ENCODE results near the gene RPS27L.

Gene RPS27L

DNA sequence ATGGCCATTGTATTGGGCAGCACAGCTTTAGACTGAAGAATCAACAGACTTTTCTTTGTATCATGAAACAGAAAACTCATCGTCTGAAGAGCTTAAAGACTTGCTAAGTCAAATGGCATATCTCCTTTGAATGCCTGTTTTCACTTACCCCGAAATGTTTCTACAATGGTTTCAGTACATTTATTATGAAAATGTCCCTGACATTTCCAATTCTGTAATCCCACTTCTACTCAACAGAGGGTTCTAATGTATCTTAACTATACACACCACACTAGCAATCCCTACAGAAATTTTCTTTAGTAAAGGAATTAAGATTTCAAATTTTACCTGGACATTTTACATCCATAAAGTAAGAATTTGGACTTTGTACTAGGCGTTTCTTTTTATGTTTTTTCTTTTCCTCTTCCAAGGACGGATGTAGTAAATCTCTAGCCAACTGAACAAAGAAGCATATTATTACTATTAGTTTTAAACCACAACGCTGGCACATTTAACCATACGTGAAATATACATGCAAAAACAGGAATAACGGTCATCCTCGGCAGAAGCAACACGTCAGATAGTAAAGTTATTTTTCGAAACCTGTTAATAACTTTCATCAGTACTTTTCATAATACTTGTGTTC lies 1.1 kb downstream of the RPS27L start:
- intact Hi-C loops (cut with DNase I): loop anchor here (2.0 kb wide), 1 partner anchor 33 kb away; the partner anchor contains the start of gene RAB8B
- peak in 1 of 42 donors; percentile 10 for DNase-seq

DNA sequence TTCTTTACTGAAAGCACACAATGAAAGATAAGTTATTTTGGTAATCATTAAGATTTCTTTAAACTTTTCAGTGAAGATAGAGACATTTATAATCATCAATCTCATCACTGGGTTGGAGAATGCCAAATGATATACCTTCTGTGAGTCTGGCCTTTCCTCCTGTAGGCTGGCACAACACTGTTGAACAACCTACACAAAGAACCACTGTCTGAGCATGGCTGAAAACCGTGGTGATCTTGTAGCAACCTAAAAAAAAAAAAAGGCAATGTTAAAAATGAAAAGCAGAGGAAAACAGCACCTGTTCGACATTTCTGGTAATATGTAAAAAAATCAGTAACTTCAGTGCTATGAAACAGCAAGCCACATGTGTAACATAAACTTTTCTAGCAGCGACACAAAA lies 1.8 kb downstream of the RPS27L start:
- intact Hi-C loops (cut with DNase I): no loop called here
- DNase-seq: no peak

DNA sequence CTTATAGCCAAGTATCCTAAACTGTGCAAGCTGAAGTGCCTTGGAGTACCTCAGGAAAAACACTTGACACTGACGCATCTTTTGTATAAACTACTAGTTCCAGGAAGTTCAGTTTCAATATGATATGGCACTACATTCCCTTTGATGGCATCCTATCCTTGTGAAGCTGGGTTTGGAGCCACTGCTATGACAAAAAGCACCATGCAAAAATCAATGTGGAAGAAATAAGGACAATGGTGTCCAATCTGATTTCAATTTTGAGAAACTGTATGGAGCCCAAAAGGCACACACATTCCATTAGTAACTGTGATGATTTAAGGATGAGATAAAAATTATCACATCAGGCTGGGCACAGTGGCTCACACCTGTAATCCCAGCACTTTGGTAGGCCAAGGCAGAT lies 5.6 kb downstream of the RPS27L start:
- intact Hi-C loops (cut with DNase I): no loop called here
- DNase-seq: no peak

DNA sequence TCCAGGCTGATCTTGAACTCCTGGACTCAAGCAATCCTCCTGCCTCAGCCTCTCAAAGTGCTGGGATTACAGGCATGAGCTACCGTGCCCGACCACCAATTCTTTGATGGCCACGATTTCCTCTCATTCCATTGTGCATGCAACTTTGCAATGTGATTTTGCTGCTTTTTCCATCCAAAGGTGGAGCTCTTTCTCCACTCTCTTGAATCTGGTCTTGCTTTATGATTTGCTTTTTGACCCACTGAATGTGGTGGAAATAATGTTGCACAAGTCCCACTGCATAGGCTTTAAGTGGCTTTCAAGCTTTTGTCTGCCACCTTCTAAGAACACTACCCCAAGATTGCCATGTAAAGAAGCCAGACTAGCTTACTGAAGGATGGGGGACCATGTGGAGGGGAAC lies 10.6 kb downstream of the RPS27L start:
- intact Hi-C loops (cut with DNase I): no loop called here
- no peak for DNase-seq

DNA sequence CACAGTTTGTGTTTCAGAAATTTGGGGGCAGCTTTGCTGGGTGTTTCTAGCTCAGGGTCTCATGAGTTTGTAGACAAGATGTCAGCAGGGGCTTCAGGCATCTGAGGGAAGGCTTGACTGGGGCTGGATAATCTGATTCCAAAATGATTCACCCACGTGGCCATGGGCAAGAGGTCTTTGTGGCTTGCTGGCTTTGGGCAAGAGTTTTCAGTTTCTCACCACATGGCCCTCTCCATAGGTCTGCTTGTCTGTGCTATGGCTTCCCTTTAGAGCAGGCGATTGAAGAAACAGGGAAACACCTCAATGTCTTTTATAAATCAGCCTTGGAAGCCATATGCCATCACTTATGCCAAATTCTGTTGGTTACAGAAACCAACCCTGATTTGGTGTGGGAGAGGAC lies 11.9 kb downstream of the RPS27L start:
- intact Hi-C loops (cut with DNase I): no loop called here
- no peak for DNase-seq

DNA sequence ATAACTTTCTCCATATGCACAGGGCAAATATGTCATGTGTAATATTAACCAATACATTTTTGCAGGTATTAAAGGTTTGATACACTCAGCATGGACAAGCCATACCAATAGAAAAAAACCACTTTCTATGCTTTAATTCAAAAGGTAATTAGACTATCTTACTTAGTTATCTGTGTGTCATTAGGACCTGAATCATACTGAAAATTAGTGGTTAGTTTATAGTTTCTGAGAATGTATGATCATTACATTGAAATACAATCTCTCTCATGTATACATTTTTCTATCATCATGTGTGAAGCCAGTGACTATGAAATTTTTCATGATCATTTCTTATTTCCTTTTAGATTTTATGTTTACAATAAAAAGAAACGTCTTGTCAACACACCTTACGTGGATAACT lies 16.3 kb downstream of the RPS27L start:
- no peak for DNase-seq
- intact Hi-C loops (cut with DNase I): no loop called here

DNA sequence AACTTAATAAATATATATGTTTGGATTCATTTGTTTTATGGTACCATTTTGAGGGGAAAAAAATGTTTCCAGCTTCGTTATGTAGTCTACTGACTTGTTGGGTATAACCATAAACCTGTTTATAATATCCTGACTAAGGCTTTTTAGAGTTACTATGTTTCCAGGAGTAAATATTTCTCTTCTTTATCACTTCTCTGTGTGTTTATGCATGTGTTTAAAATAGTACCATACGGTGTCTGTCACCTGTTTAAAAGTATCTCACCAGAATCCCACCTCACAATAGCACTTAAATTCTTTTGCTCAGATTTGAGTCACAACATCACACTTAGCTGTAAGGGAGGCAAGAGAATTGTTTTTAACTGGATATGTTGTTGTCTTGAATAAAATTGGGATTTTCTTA lies 20.5 kb downstream of the RPS27L start:
- no peak for DNase-seq
- intact Hi-C loops (cut with DNase I): no loop called here

DNA sequence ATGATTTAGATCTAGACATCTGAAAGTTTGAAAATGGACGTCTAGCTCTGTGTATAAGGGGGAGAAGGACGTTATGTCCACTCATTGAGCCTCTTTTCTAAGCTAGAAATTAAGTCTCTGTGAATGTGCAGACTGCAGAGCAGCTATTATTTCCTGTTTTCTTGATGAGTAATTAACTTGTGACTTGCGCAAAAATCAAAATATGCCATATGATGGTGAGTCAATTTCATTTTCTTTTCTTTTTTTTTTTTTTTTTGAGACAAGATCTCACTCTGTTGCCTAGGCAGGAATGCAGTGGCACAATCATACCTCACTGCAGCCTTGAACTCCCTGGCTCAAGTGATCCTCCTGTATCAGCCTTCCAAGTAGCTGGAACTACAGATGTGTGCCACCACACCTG lies 21.5 kb downstream of the RPS27L start:
- intact Hi-C loops (cut with DNase I): no loop called here
- no peak for DNase-seq

DNA sequence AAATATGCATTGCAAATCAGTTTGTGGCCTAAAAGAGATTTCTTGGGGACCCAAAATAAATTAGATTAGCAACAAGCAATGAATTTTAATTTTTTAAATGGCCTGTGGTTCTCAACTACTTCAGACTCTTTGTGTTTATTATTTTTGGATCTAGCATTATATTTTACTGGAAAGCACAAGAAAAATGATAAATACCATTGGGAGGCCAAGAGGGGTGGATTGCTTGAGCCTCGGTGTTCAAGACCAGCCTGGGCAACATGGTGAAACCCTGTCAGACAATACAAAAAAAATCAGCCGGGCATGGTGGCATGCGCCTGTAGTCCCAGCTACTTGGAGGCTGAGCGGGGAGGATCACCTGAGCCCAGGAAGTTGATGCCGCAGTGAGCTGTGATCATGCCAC lies 22.0 kb downstream of the RPS27L start:
- intact Hi-C loops (cut with DNase I): no loop called here
- DNase-seq: no peak

DNA sequence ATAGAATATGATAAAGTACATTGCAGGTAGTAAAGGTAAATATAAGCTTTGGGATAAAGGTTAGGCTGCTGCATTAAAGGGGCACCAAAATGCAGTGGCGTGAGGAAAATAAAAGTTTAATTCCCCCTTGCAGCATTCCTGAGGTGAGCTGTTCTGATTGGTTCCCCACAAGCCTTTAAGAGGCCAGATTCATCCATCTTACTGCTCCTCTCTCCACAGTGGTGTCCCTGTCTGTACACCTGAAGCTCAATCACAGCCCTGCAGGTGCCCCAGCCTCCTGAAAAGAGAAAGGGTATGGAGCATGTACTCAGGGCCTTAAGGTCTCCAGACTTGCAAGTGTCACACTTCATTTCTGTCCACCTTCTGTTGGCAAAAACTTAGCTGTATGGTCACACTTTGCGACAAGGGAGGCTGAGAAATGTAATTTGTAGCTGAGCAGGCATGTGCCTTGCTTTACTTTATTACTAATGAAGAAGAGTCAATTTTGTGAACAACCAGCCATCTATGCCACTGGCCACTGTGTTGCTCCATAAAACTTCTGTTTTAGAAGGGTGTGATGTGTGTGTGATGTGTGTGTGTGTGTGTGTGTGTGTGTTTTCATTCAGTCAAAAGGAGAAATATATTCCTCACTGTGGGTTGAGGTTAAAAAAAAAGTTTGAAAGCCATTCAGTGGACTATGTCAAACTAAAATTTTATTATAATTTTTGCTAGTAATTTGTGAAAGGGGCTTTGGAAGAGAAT lies 22.9 kb downstream of the RPS27L start:
- intact Hi-C loops (cut with DNase I): no loop called here
- no peak for DNase-seq

DNA sequence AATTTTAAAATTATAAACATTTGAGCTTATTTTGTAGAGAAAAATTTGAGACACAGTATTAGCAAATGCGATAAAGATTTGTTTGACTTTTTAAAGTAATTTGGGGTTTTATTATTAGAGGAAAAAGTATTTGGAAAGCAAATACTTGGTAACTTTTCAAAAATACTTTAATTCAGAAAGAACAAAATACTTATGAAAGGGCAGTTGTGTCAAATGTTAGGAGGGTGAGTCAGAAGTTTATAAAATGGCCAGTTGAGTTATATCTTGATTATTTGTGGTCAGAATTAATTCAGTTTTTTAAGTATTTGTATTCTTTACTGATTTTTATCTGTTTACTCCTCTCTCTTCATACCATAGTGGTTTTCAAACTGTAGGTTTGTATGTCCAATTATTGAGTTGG lies 23.5 kb downstream of the RPS27L start:
- intact Hi-C loops (cut with DNase I): no loop called here
- no peak for DNase-seq

DNA sequence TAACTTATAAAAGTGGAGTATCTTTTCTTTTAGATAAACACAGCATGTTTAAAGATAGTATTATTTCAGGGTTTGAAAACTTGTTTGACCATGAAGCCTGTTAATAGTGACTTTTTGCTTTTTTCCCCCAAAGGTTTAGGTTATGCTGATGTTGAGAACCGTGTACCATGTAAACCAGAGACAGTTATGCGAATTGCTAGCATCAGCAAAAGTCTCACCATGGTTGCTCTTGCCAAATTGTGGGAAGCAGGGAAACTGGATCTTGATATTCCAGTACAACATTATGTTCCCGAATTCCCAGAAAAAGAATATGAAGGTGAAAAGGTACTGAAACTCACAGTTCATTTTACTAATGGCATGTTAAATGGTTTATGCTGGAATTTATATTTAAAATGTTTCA lies 30.6 kb downstream of the RPS27L start:
- intact Hi-C loops (cut with DNase I): no loop called here

DNA sequence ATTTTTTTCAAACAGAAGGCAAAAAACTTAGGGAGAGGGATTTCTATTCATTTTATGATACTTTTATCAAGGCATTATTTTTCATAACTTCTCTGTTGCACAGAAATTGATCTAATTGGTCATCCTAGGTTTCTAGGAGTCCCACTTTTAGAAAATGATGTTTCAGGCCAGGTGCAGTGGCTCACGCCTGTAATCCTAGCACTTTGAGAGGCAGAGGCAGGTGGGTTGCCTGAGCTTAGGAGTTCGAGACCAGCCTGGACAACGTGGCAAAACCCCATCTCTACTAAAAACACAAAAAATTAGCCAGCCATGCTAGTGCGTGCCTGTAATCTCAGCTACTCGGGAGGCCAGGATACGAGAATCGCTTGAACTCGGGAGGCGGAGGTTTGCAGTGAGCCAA lies 32.8 kb downstream of the RPS27L start:
- intact Hi-C loops (cut with DNase I): no loop called here
- DNase-seq: no peak

More for the DNA sequence above, 30.6 kb downstream of the RPS27L start:
- DNase-seq: no peak

DNA sequence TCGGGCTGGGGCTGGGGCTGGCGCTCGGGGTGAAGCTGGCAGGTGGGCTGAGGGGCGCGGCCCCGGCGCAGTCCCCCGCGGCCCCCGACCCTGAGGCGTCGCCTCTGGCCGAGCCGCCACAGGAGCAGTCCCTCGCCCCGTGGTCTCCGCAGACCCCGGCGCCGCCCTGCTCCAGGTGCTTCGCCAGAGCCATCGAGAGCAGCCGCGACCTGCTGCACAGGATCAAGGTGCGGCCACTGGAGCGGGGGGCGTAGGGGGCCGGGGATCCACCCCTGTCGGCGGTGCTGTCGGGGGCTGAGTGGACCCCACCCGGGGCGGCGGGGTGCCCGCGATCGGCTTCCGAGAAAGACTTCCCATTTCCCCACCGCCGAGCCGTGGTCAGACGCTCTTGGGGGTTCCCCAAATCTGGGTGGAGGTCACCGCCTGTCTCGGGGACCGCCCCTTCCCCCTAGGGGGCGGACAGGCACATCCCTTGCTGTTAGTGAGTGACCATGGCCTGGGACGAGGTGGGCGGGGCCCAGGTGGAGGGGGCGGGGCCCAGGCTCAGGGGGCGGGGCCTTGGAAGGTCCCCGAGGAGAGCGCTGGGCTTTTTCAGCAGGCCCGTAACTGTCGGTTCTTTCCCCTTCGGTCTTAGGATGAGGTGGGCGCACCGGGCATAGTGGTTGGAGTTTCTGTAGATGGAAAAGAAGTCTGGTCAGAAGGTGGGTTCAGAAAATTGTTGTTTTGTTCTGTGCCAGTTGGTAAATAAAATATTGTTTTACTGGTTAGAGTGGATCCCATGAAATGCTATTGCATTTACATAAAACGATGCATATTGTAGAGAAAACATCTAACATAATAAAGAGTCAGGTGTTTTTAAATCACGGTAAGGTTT lies 35.0 kb downstream of the RPS27L start:
- DNase-seq: peak; percentile 37 to 89 (median 76)
- intact Hi-C loops (cut with DNase I): no loop called here

DNA sequence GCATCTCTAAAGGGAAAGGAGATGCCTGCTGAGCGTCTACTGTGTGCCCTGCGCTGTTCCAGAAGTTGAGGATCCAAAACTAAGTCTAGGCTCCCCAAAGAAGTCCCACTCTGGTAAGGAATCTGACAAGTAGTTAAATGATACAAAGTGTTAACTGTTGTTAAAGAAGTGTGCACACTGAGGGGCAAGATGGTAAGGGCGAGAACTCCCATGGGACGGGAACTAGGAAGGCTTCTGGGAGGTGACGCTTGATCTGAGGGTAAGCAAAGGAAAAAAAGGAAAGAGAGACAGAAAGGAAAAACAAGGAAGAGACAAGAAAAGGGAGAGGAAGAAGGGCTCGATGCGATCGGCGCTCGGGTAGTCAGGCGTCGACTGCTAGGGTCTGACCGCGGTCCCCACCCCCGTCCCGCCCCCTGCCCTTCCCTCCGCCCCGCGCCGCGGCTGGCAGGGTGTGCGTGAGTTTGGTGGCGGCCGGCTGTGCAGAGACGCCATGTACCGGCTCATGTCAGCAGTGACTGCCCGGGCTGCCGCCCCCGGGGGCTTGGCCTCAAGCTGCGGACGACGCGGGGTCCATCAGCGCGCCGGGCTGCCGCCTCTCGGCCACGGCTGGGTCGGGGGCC lies 35.8 kb downstream of the RPS27L start, which contains the start of gene LACTB:
TSS of gene LACTB (plus strand) at position 480 of the 620 bp plus-strand sequence. CDS start at position 491, 11 bp downstream.
- peak; percentile 79 to 96 (median 90) for DNase-seq
- intact Hi-C loops (cut with DNase I): no loop called here

DNA sequence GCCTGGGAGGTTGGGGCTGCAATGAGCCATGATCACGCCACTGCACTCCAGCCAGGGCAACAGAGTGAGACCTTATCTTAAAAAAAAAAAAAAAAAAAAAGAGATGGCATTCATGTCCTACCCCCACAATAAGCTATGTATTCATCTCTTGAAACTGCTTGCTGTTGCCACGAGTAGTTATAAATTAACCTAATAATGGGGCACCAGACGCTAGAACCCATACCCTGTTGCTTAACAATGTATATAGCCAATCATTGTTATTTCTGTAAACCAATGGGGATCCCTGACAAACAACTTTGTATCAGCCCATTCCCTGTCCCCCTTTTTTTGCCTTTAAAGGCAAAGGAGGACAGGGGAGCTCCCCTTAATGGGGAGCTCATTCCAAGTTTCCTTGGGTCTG lies 38.4 kb downstream of the RPS27L start:
- DNase-seq: no peak
- intact Hi-C loops (cut with DNase I): no loop called here

DNA sequence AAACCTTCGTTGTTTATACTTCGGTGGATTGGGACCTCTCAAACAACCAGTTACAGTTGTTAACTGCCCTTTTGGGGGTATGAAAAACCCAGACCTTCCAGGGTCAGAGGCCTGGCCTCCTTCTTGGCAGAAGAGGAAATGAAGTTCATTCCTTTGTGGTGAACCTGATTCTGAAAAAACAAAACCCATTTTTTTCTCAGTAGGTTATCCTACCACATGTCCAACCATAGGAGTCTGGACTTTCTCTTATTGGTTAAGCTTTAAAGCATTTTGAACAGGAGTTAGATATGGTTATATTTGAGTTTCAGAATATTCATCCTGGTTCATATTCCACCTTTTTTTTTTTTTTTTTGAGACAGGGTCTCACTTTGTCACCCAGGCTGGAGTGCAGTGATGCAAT lies 42.8 kb downstream of the RPS27L start:
- intact Hi-C loops (cut with DNase I): no loop called here

DNA sequence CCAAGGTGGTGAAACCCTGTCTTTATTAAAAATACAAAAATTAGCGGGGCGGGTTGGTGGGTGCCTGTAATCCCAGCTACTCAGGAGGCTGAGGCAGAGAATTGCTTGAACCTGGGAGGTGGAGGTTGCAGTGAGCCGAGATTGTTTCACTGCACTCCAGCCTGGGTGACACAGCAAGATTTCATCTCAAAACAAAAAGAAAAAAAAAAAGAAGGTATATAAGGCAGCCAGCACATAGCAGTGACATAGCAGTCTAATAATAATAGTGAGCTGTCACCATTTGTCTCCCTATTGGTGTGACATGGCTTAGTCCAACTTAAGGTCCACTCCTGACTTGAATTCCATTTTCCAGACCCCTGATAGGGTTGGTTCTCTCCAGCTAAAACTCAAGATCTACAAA lies 44.4 kb downstream of the RPS27L start:
- no peak for DNase-seq
- intact Hi-C loops (cut with DNase I): no loop called here

More for the DNA sequence above, 42.8 kb downstream of the RPS27L start:
- DNase-seq: no peak

DNA sequence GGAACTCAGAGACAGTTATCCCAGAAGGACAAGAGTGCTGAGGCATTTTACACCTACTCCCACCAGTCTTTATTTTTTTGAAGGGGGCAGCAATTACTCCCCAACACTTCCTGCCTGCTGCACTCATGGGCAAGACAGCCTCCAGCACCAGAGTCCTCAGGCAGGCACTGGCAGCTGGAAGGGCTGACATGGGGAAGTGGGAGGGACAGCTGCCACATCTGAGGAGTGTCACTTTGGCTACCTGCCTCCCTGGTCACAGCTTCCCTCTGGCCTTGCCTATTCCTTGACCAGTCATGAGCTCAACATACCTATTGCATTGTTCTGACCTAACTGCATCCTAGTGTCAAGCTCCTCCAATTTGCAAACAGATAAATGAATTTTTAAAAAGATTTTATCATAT lies 45.8 kb downstream of the RPS27L start:
- intact Hi-C loops (cut with DNase I): no loop called here
- no peak for DNase-seq

Measured in head of caudate nucleus (tissue), 42 donors.